ENCODE results near the gene CSNK1A1.
A peak's percentile ranks its signal among the peaks of the same experiment; 100 is the strongest.

CSNK1A1 gene

DNA sequence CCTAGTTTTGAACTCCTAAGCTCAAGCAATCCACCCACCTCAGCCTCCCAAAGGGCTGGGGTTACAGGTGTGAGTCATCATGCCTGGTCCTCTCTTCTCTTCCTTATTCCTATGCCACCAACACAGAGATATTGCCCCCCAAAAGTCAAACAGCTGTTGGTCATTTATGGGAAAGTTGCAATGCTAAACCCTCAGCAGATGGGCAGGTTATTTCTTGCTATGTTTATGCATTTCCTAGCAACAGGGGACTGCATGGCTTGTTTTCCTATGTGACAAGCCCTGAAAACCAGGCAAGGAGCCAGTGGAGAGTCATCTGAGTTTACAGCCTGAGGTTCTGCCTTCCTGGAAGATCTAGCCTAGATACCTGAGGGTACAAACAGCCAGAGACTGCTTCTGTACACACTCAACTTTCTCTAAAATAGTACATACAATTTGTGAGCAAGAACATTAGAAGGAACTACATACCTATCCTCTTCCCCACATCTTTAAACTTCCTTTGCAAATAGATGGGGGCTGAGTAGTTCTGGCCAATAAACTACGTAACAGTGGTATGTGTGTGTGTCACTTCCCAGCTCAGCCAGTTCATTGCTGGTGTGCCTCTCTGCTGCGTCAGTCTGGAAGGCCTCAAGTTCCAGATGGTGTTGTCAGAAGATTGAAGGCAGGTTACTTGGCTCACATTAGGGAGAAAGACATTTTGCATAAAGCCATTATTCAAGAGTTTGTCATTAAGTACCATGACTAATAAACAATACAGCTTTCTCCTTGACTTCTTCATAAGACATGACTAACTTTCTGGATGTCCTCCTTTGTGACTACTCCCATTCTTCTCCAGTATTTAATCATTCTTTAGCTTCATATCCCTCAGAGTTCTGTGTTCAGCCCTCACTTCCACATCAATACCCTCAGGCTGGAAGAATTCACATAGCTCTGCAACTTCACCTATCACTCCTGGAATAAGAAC is 65.3 kb downstream of the CSNK1A1 start:
- ATAC-seq: peak; percentile 77
- peak; percentile 29; the same call in 1 of the 2 replicates for TF ChIP-seq ESRRG (CRISPR knock-in tag; IDR thresholded peaks at IDR 0.05)
- no peak for TF ChIP-seq BACH2 (CRISPR knock-in tag; IDR thresholded peaks at IDR 0.05; ENCODE audit: borderline replicate concordance)
- no peak for TF ChIP-seq GLIS3 (CRISPR knock-in tag; IDR thresholded peaks at IDR 0.05)
- TF ChIP-seq, protein P1, sequence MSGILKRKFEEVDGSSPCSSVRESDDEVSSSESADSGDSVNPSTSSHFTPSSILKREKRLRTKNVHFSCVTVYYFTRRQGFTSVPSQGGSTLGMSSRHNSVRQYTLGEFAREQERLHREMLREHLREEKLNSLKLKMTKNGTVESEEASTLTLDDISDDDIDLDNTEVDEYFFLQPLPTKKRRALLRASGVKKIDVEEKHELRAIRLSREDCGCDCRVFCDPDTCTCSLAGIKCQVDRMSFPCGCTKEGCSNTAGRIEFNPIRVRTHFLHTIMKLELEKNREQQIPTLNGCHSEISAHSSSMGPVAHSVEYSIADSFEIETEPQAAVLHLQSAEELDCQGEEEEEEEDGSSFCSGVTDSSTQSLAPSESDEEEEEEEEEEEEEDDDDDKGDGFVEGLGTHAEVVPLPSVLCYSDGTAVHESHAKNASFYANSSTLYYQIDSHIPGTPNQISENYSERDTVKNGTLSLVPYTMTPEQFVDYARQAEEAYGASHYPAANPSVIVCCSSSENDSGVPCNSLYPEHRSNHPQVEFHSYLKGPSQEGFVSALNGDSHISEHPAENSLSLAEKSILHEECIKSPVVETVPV (CRISPR knock-in tag; IDR thresholded peaks at IDR 0.05): peak; percentile 47; the same call in 1 of the 2 replicates
- TF ChIP-seq SNAI2 (CRISPR knock-in tag; IDR thresholded peaks at IDR 0.05): peak; percentile 22; the same call in 1 of the 2 replicates
- TF ChIP-seq RARB (CRISPR knock-in tag; IDR thresholded peaks at IDR 0.05): peak; percentile 86
- TF ChIP-seq, protein P2, sequence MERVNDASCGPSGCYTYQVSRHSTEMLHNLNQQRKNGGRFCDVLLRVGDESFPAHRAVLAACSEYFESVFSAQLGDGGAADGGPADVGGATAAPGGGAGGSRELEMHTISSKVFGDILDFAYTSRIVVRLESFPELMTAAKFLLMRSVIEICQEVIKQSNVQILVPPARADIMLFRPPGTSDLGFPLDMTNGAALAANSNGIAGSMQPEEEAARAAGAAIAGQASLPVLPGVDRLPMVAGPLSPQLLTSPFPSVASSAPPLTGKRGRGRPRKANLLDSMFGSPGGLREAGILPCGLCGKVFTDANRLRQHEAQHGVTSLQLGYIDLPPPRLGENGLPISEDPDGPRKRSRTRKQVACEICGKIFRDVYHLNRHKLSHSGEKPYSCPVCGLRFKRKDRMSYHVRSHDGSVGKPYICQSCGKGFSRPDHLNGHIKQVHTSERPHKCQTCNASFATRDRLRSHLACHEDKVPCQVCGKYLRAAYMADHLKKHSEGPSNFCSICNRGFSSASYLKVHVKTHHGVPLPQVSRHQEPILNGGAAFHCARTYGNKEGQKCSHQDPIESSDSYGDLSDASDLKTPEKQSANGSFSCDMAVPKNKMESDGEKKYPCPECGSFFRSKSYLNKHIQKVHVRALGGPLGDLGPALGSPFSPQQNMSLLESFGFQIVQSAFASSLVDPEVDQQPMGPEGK (CRISPR knock-in tag; IDR thresholded peaks at IDR 0.05; ENCODE audit: borderline replicate concordance): peak; percentile 57; the same call in 1 of the 2 replicates
- TF ChIP-seq ZC3H10 (CRISPR knock-in tag; IDR thresholded peaks at IDR 0.05): peak; percentile 89; the same call in 1 of the 2 replicates
- TF ChIP-seq ISL1 (CRISPR knock-in tag; IDR thresholded peaks at IDR 0.05): peak; percentile 89
- peak; percentile 91 for TF ChIP-seq TOX (CRISPR knock-in tag; IDR thresholded peaks at IDR 0.05; ENCODE audit: borderline replicate concordance)
- TF ChIP-seq, protein P3, sequence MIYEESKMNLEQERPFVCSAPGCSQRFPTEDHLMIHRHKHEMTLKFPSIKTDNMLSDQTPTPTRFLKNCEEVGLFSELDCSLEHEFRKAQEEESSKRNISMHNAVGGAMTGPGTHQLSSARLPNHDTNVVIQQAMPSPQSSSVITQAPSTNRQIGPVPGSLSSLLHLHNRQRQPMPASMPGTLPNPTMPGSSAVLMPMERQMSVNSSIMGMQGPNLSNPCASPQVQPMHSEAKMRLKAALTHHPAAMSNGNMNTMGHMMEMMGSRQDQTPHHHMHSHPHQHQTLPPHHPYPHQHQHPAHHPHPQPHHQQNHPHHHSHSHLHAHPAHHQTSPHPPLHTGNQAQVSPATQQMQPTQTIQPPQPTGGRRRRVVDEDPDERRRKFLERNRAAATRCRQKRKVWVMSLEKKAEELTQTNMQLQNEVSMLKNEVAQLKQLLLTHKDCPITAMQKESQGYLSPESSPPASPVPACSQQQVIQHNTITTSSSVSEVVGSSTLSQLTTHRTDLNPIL (CRISPR knock-in tag; IDR thresholded peaks at IDR 0.05; ENCODE audit: low read depth): peak; percentile 78; the same call in 1 of the 2 replicates
- TF ChIP-seq TCF4 (CRISPR knock-in tag; IDR thresholded peaks at IDR 0.05; ENCODE audit: borderline replicate concordance): peak; percentile 75
- no peak; the same call in 1 of the 2 replicates for TF ChIP-seq ZNF8 (CRISPR knock-in tag; IDR thresholded peaks at IDR 0.05)

DNA sequence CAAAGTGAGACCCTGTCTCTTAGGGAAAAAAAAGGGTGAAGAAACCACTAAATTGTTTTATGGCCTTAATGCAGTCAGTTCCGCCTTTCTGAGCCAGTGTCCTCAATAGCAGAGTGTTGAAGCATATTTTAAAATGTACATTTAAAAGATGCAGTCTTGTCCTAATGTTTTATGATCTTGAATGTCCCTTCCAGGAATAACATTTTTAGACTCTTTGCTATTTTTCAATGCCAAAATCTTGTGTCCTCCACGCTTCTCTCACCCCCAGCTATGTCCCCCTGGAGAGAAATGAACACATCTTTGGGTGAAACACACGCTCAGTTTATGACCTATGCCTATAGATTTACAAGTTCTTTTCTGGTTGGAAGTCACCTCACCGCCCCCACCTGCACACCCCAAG is 69.8 kb downstream of the CSNK1A1 start:
- no peak for ATAC-seq
- TF ChIP-seq OSR1 (CRISPR knock-in tag; IDR thresholded peaks at IDR 0.05) (no peak), ZNF70 (CRISPR knock-in tag; IDR thresholded peaks at IDR 0.05) (no peak), ZNF565 (CRISPR knock-in tag; conservative IDR thresholded peaks at IDR 0.05; ENCODE audit: low read depth) (no peak), PPARA (CRISPR knock-in tag; IDR thresholded peaks at IDR 0.05; ENCODE audit: borderline replicate concordance) (no peak), ZC3H10 (CRISPR knock-in tag; IDR thresholded peaks at IDR 0.05) (no peak), TOX (CRISPR knock-in tag; IDR thresholded peaks at IDR 0.05; ENCODE audit: borderline replicate concordance) (no peak), ARNTL (CRISPR knock-in tag; IDR thresholded peaks at IDR 0.05; ENCODE audit: borderline replicate concordance, low read depth) (no peak), TCF4 (CRISPR knock-in tag; IDR thresholded peaks at IDR 0.05; ENCODE audit: borderline replicate concordance) (no peak), ZNF8 (CRISPR knock-in tag; IDR thresholded peaks at IDR 0.05) (no peak), ZFP3 (CRISPR knock-in tag; IDR thresholded peaks at IDR 0.05) (no peak), SNAI2 (CRISPR knock-in tag; IDR thresholded peaks at IDR 0.05) (no peak)
- TF ChIP-seq, protein P4, sequence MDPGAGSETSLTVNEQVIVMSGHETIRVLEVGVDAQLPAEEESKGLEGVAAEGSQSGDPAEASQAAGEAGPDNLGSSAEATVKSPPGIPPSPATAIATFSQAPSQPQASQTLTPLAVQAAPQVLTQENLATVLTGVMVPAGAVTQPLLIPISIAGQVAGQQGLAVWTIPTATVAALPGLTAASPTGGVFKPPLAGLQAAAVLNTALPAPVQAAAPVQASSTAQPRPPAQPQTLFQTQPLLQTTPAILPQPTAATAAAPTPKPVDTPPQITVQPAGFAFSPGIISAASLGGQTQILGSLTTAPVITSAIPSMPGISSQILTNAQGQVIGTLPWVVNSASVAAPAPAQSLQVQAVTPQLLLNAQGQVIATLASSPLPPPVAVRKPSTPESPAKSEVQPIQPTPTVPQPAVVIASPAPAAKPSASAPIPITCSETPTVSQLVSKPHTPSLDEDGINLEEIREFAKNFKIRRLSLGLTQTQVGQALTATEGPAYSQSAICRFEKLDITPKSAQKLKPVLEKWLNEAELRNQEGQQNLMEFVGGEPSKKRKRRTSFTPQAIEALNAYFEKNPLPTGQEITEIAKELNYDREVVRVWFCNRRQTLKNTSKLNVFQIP (CRISPR knock-in tag; IDR thresholded peaks at IDR 0.05; ENCODE audit: borderline replicate concordance, low read depth): no peak
- TF ChIP-seq, protein P3 (CRISPR knock-in tag; IDR thresholded peaks at IDR 0.05; ENCODE audit: low read depth): no peak
- TF ChIP-seq, protein P1 (CRISPR knock-in tag; IDR thresholded peaks at IDR 0.05): no peak
- TF ChIP-seq, protein P2 (CRISPR knock-in tag; IDR thresholded peaks at IDR 0.05; ENCODE audit: borderline replicate concordance): no peak
